ENCODE data around the gene ALPK3. TPM values are rescaled to one million over a fixed set of nuclear protein-coding genes. Genes with fewer than 3 reads are reported as not detected.

ALPK3 gene
- total and polyA plus RNA-seq, 2 donors (not counting 3 experiments of a cell fraction or from before 2014, with no cell fraction given): 18.4 to 36.2 TPM

- TF ChIP-seq MYC (IDR thresholded peaks at IDR 0.05; ENCODE audit: low read depth, low read length) (no peak), POLR2A (IDR thresholded peaks at IDR 0.05; ENCODE audit: low read depth, low read length) (peak; percentile 24)
- dilution Hi-C loops (cut with MboI; ENCODE audit: extremely low pct_ligation_motif_present, low sequenced_read_pairs): no loop called here
- peaks cover 34% of the 10 kb centered on the region for H3K4me1 ChIP-seq (ENCODE audit: control insufficient read depth, extremely low read depth, insufficient read depth, low read length)
- H3K4me2 ChIP-seq (ENCODE audit: insufficient read depth, low read length): no peak overlapping the region
- H3K27ac ChIP-seq (ENCODE audit: insufficient read depth, low read depth, low read length): peak overlapping the region; percentile 99
- no peaks in the 10 kb centered on the region for H3K9me3 ChIP-seq (replicated peaks; ENCODE audit: control insufficient read depth, insufficient read depth, low read length)
- DNase-seq (ENCODE audit: low read depth, low spot score) (no peak), FAIRE-seq (peak; percentile 8)
- ChIA-PET CTCF (interaction anchor here (1.2 to 1.9 kb wide), 3 partner anchors 9 to 16 kb away, joined by 5 to 38 read pairs (median 7); no protein-coding TSS in a partner anchor), POLR2A (no interaction called here)
- no peaks in the 10 kb centered on the region for H4K20me1 ChIP-seq (replicated peaks; ENCODE audit: control insufficient read depth, extremely low read depth, insufficient read depth, low read length)
- H3K9me1 ChIP-seq (replicated peaks; ENCODE audit: control insufficient read depth, extremely low read depth, insufficient read depth, low read length): no peaks in the 10 kb centered on the region
- H3K4me3 ChIP-seq (replicated peaks in 1 of 3; ENCODE audit: insufficient read depth in 1 of 3, low read depth in 1 of 3, low read length in 3 of 3): no peak overlapping the region
- H3K79me2 ChIP-seq (ENCODE audit: control insufficient read depth, insufficient read depth, low read length): no peaks in the 10 kb centered on the region
- no TSS peak for BruUV-seq (replicated peaks)
- no peaks in the 10 kb centered on the region for H3K36me3 ChIP-seq (ENCODE audit: control insufficient read depth in 2 of 2, extremely low read depth in 1 of 2, insufficient read depth in 2 of 2, low read length in 2 of 2)
- no peaks in the 10 kb centered on the region for H3K27me3 ChIP-seq (ENCODE audit: control insufficient read depth in 2 of 2, insufficient read depth in 2 of 2, low read length in 2 of 2)
- peak overlapping the region; percentile 14 for H2AFZ ChIP-seq (ENCODE audit: low read depth, low read length)
- peak overlapping the region; percentile 85 for H3K9ac ChIP-seq (replicated peaks; ENCODE audit: extremely low read depth, insufficient read depth, low read length)
- intact Hi-C loops (cut with micrococcal nuclease): loop anchor here (2.0 to 5.0 kb wide), 2 partner anchors 36 to 95 kb away; no protein-coding TSS in a partner anchor
Measured at GRCh38 chr15:84913360-84913723, 96.2 kb downstream of the ALPK3 start.

- Histone ChIP-seq H3K27ac (ENCODE audit: insufficient read depth, low read depth, low read length) (no peak overlapping the region), H3K79me2 (ENCODE audit: control insufficient read depth, insufficient read depth, low read length) (no peaks in the 10 kb centered on the region), H3K9ac (replicated peaks; ENCODE audit: extremely low read depth, insufficient read depth, low read length) (no peak overlapping the region), H4K20me1 (replicated peaks; ENCODE audit: control insufficient read depth, extremely low read depth, insufficient read depth, low read length) (no peaks in the 10 kb centered on the region), H3K9me3 (replicated peaks; ENCODE audit: control insufficient read depth, insufficient read depth, low read length) (no peaks in the 10 kb centered on the region), H3K9me1 (replicated peaks; ENCODE audit: control insufficient read depth, extremely low read depth, insufficient read depth, low read length) (no peaks in the 10 kb centered on the region), H2AFZ (ENCODE audit: low read depth, low read length) (peak overlapping the region; percentile 5), H3K36me3 (ENCODE audit: control insufficient read depth in 2 of 2, extremely low read depth in 1 of 2, insufficient read depth in 2 of 2, low read length in 2 of 2) (no peaks in the 10 kb centered on the region), H3K4me1 (ENCODE audit: control insufficient read depth, extremely low read depth, insufficient read depth, low read length) (peaks cover 34% of the 10 kb centered on the region), H3K4me2 (ENCODE audit: insufficient read depth, low read length) (no peak overlapping the region), H3K27me3 (ENCODE audit: control insufficient read depth in 2 of 2, insufficient read depth in 2 of 2, low read length in 2 of 2) (no peaks in the 10 kb centered on the region), H3K4me3 (replicated peaks in 1 of 3; ENCODE audit: insufficient read depth in 1 of 3, low read depth in 1 of 3, low read length in 3 of 3) (no peak overlapping the region)
- TF ChIP-seq POLR2A (IDR thresholded peaks at IDR 0.05; ENCODE audit: low read depth, low read length): no peak
- no peak for TF ChIP-seq JUN (IDR thresholded peaks at IDR 0.05; ENCODE audit: borderline replicate concordance, insufficient read depth, insufficient read length, low read depth)
- no peak for TF ChIP-seq MAX (IDR thresholded peaks at IDR 0.05; ENCODE audit: insufficient read depth, insufficient read length)
- TF ChIP-seq CTCF (IDR thresholded peaks at IDR 0.05; ENCODE audit: extremely low read depth in 1 of 2, insufficient read depth in 1 of 2, low read depth in 1 of 2, low read length in 2 of 2): no peak
- TF ChIP-seq MYC (IDR thresholded peaks at IDR 0.05; ENCODE audit: low read depth, low read length): no peak
- no peak for TF ChIP-seq FOS (IDR thresholded peaks at IDR 0.05; ENCODE audit: borderline replicate concordance, insufficient read depth, low read length)
- no peak for TF ChIP-seq EZH2 (IDR thresholded peaks at IDR 0.05; ENCODE audit: borderline replicate concordance, low read depth, low read length, severe bottlenecking)
- no peak for TF ChIP-seq GATA2 (IDR thresholded peaks at IDR 0.05; ENCODE audit: insufficient read depth, insufficient read length, low read depth, low read length)
- TF ChIP-seq POLR2AphosphoS5 (IDR thresholded peaks at IDR 0.05; ENCODE audit: insufficient read depth, low read depth, low read length): no peak
- ChIA-PET POLR2A (no interaction called here), CTCF (interaction anchor here (1.1 to 1.2 kb wide), 2 partner anchors 11 to 14 kb away, joined by 5 to 6 read pairs; no protein-coding TSS in a partner anchor)
- dilution Hi-C loops (cut with MboI; ENCODE audit: extremely low pct_ligation_motif_present, low sequenced_read_pairs) (no loop called here), intact Hi-C loops (cut with micrococcal nuclease) (loop anchor here (5.0 kb wide), 1 partner anchor 37 kb away; no protein-coding TSS in a partner anchor)
- no TSS peak for BruUV-seq (replicated peaks)
- no peak for DNase-seq (ENCODE audit: low read depth, low spot score)
- FAIRE-seq: peak; percentile 52
Measured at GRCh38 chr15:84914351-84914750, 97.2 kb downstream of the ALPK3 start.

Data from endothelial cell of umbilical vein (primary cell).